Colonic mucosa (tissue), 4 donors: ENCODE results near the gene ASGR1. TPM values are rescaled to one million over a fixed set of nuclear protein-coding genes. Genes with fewer than 3 reads are reported as not detected.
A peak's percentile ranks its signal among the peaks of the same experiment; 100 is the strongest.

Experiments used
- DNase-seq: peaks from one replicate; pipeline ENCODE4 v3.0.0-alpha.2; 2020
- H3K27ac ChIP-seq: fragments of 200-600 bp; one replicate; pipeline ENCODE4 v1.8.0; 2021
- H3K27me3 ChIP-seq: fragments of 200-600 bp; one replicate; pipeline ENCODE4 v1.8.0; 2021
- H3K36me3 ChIP-seq: fragments of 200-600 bp; one replicate; pipeline ENCODE4 v1.8.0; 2021
- H3K4me1 ChIP-seq: fragments of 200-600 bp; one replicate; pipeline ENCODE4 v1.8.0; 2021; ENCODE audit warnings: mild to moderate bottlenecking
- H3K4me3 ChIP-seq: fragments of 200-600 bp; one replicate; pipeline ENCODE4 v1.8.0; 2021
- H3K9ac ChIP-seq, 2 donors: one replicate each; pipeline ENCODE4 v1.7.0; 2013; ENCODE audit warnings: control low read depth in 2 of 2, low read depth in 2 of 2, low read length in 2 of 2
- H3K9me3 ChIP-seq: fragments of 200-600 bp; one replicate; pipeline ENCODE4 v1.8.0; 2021
- intact Hi-C: fragments of 100-400 bp; cut with DNase I; formaldehyde crosslinking; loops from one replicate; pipeline ENCODE4 v1.14.1; 2022
- total RNA-seq, 2 donors: library from RNA; stranded (reverse); fragmentation: NEBNext Ultra II Directional in 1 of 2; extraction: Animal tissue kit (Norgen Biotek cat#: 25700) in 1 of 2; gene quantifications; one replicate each; pipeline ENCODE4 v1.2.1, GENCODE V29; 2021
- TF ChIP-seq, protein P1 (sequence below): fragments of 200-600 bp; IDR thresholded peaks from one replicate; pipeline ENCODE4 v1.8.0; 2022; ENCODE audit warnings: antibody characterized with exemption, mild to moderate bottlenecking
- donor health status: healthy.
- donor health status: DM: no; HTN: no; CAD: no.
- donor health status: DM: no; HTN: no; CAD: no.

The ASGR1 gene
- total RNA-seq, 2 donors from 2014 or later: 0.47 to 1.1 TPM

GRCh38 chr17:7178973-7179316 lies 225 bp downstream of the ASGR1 start:
- Histone ChIP-seq H3K27me3 (no peaks in the 10 kb centered on the region), H3K4me3 (no peak overlapping the region), H3K9ac (no peak overlapping the region), H3K36me3 (no peaks in the 10 kb centered on the region), H3K27ac (no peak overlapping the region), H3K9me3 (no peaks in the 10 kb centered on the region), H3K4me1 (peaks cover 7% of the 10 kb centered on the region)
- DNase-seq: no peak
- TF ChIP-seq, protein P1, sequence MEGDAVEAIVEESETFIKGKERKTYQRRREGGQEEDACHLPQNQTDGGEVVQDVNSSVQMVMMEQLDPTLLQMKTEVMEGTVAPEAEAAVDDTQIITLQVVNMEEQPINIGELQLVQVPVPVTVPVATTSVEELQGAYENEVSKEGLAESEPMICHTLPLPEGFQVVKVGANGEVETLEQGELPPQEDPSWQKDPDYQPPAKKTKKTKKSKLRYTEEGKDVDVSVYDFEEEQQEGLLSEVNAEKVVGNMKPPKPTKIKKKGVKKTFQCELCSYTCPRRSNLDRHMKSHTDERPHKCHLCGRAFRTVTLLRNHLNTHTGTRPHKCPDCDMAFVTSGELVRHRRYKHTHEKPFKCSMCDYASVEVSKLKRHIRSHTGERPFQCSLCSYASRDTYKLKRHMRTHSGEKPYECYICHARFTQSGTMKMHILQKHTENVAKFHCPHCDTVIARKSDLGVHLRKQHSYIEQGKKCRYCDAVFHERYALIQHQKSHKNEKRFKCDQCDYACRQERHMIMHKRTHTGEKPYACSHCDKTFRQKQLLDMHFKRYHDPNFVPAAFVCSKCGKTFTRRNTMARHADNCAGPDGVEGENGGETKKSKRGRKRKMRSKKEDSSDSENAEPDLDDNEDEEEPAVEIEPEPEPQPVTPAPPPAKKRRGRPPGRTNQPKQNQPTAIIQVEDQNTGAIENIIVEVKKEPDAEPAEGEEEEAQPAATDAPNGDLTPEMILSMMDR: no peak
- intact Hi-C loops: no loop called here

DNA sequence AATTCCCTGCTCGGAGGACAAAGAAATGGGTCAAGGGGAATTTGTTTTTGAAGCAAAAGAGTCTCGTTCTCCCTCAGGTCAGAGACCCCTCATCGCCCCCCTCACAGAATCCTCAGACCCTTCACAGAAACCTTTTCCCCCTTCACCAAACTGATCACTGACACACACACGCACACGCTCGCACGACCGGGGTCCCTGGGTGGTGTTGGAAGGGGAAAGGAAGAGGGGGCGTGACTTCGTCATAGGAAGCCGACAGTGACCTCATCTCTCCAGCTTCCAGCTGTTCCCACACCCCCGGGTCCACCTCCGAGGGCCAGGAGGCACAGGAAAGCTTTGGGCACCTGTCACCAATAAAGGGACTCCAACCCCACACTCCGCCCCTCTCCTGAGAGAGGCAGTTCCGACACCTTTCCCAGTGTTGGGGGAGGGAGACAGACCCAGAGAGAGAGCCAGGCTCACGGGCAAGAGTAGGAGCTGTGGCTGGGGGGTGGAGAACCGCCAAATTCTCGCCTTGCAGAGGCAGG lies 1.2 kb downstream of the ASGR1 start:
- Histone ChIP-seq H3K9me3 (no peaks in the 10 kb centered on the region), H3K4me3 (peak overlapping the region; percentile 24), H3K4me1 (peaks cover 7% of the 10 kb centered on the region), H3K36me3 (no peaks in the 10 kb centered on the region), H3K27ac (no peak overlapping the region), H3K27me3 (no peaks in the 10 kb centered on the region), H3K9ac (peak overlapping the region in 1 of 2 donors; percentile 39)
- DNase-seq: no peak
- TF ChIP-seq, protein P1: no peak
- intact Hi-C loops: loop anchor here (2.0 kb wide), 1 partner anchor 127 kb away; no protein-coding TSS in a partner anchor

DNA sequence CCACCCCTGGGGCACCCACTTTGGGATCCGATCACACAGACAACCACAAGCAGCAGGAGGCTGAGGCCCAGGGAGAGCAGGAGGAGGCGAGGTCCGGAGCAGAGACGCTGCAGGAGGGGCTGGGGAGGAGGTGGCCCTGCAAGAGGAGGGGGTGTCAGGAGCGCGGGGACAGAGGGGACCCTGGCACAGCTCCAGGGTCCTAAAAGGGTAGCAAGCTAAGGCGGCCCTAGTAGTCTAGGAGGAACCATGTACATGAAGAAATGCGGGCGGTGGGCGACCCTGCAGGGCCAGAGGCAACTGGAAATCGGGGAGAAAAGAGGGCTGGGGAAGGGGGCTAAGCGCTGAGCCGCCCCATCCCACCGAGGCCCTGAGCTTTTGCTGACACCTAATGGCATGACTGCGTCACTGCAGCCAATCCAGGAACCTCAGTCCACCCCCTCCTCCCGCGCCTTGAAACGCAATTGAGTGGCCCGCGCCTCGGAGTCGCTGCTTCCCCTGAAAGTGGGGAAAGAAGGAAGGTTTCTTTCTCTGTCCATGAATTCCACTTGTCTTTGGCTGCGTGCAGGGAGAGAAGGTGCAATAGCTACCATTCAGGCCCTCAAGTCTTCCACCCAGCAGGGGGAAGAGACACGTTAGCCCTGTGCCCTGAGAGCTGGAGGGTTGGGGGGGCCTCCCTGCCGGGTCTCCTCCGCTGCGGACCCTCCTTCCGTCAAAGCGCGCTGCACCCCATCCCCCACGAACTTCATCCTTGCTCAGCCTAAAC lies 1.8 kb downstream of the ASGR1 start:
- TF ChIP-seq, protein P1: peak; percentile 87
- H3K9me3 ChIP-seq: no peaks in the 10 kb centered on the region
- H3K27me3 ChIP-seq: no peaks in the 10 kb centered on the region
- H3K9ac ChIP-seq: peak overlapping the region in 1 of 2 donors; percentile 39
- intact Hi-C loops: loop anchor here (2.0 kb wide), 1 partner anchor 127 kb away; no protein-coding TSS in a partner anchor
- H3K27ac ChIP-seq: no peak overlapping the region
- H3K4me1 ChIP-seq: peaks cover 7% of the 10 kb centered on the region
- peak overlapping the region; percentile 24 for H3K4me3 ChIP-seq
- peak; percentile 64 for DNase-seq
- H3K36me3 ChIP-seq: no peaks in the 10 kb centered on the region

- no peak overlapping the region for H3K27ac ChIP-seq
- H3K4me1 ChIP-seq: peaks cover 7% of the 10 kb centered on the region
- intact Hi-C loops: loop anchor here (2.0 kb wide), 1 partner anchor 126 kb away; no protein-coding TSS in a partner anchor
- H3K36me3 ChIP-seq: no peaks in the 10 kb centered on the region
- H3K9me3 ChIP-seq: no peaks in the 10 kb centered on the region
- DNase-seq: no peak
- TF ChIP-seq, protein P1: no peak
- no peak overlapping the region for H3K4me3 ChIP-seq
- H3K27me3 ChIP-seq: no peaks in the 10 kb centered on the region
- no peak overlapping the region for H3K9ac ChIP-seq
These were observed 2.4 kb downstream of the ASGR1 start for GRCh38 chr17:7176841-7177190.

- no peak overlapping the region for H3K27ac ChIP-seq
- no peak for DNase-seq
- H3K36me3 ChIP-seq: no peaks in the 10 kb centered on the region
- no peaks in the 10 kb centered on the region for H3K9me3 ChIP-seq
- H3K4me3 ChIP-seq: no peak overlapping the region
- intact Hi-C loops: loop anchor here (2.0 kb wide), 1 partner anchor 125 kb away; no protein-coding TSS in a partner anchor
- peaks cover 7% of the 10 kb centered on the region for H3K4me1 ChIP-seq
- TF ChIP-seq, protein P1: no peak
- no peaks in the 10 kb centered on the region for H3K27me3 ChIP-seq
- no peak overlapping the region for H3K9ac ChIP-seq
These were observed 2.9 kb downstream of the ASGR1 start for GRCh38 chr17:7176107-7176840.
